HEK293 (cell line): Measurements from ENCODE around the gene NEK6.

Experiments
- CTCF ChIA-PET: fragments of 350-600 bp; formaldehyde crosslinking; extraction: SDS; loops from one replicate; lab custom pipeline; 2021; ENCODE audit warnings: antibody characterized with exemption; lab: Yijun Ruan, JAX
- POLR2A ChIA-PET: fragments of 300-600 bp; formaldehyde crosslinking; extraction: SDS; loops from one replicate; lab custom pipeline; 2020; ENCODE audit warnings: antibody characterized with exemption, inconsistent platforms; lab: Yijun Ruan, JAX
- H3K27ac ChIP-seq: fragments of 200-500 bp; sonication (Bioruptor generic); 2 replicates; pipeline ENCODE4 v1.5.1; 2014; ENCODE audit warnings: low read depth, low read length, control low read depth, inconsistent platforms; ENCODE audit errors: extremely low read depth
- H3K36me3 ChIP-seq, 2 experiments: fragments of 200-500 bp in 1 of 2; sonication (Bioruptor generic) in 1 of 2; 1 replicate in 1 of 2; 2 replicates in 1 of 2; pipeline ENCODE4 v1.5.1; 2014 to 2017; ENCODE audit warnings: inconsistent platforms in 2 of 2, low read length in 2 of 2; ENCODE audit not compliant: control insufficient read depth in 2 of 2, insufficient read depth in 1 of 2
- H3K4me1 ChIP-seq: fragments of 200-500 bp; sonication (Bioruptor generic); 2 replicates; pipeline ENCODE4 v1.5.1; 2014; ENCODE audit warnings: mild to moderate bottlenecking, low read length, inconsistent platforms; ENCODE audit not compliant: control insufficient read depth, insufficient read depth
- H3K4me3 ChIP-seq: 2 replicates; pipeline ENCODE4 v1.5.1; 2011; ENCODE audit warnings: low read depth, mild to moderate bottlenecking, control low read depth, low read length, moderate library complexity
- H3K9me3 ChIP-seq: fragments of 200-500 bp; sonication (Bioruptor generic); 2 replicates; pipeline ENCODE4 v1.5.1; 2014; ENCODE audit warnings: low read depth, low read length, inconsistent platforms; ENCODE audit not compliant: control insufficient read depth, insufficient read depth
- GLI4 ChIP-seq: fragments of 450-650 bp; formaldehyde crosslinking; IDR thresholded peaks from 2 replicates; pipeline ENCODE4 v1.5.1; 2016; ENCODE audit warnings: missing biosample characterization, missing genetic modification characterization
- GLIS1 ChIP-seq: fragments of 450-650 bp; formaldehyde crosslinking; IDR thresholded peaks from 2 replicates; pipeline ENCODE4 v1.5.1; 2016; ENCODE audit warnings: missing biosample characterization, missing genetic modification characterization
- HOXA7 ChIP-seq: sonication (generic); formaldehyde crosslinking; IDR thresholded peaks from 2 replicates; pipeline ENCODE4 v1.8.1; 2022; ENCODE audit warnings: missing genetic modification reagents, borderline replicate concordance
- REST ChIP-seq: fragments of 450-650 bp; formaldehyde crosslinking; IDR thresholded peaks from 2 replicates; pipeline ENCODE4 v1.5.1; 2016; ENCODE audit warnings: missing biosample characterization, missing genetic modification characterization
- SP7 ChIP-seq: fragments of 450-650 bp; formaldehyde crosslinking; IDR thresholded peaks from 2 replicates; pipeline ENCODE4 v1.5.1; 2016; ENCODE audit warnings: missing biosample characterization, missing genetic modification characterization
- ZNF133 ChIP-seq: fragments of 450-650 bp; formaldehyde crosslinking; IDR thresholded peaks from 2 replicates; pipeline ENCODE4 v1.5.1; 2016; ENCODE audit warnings: missing biosample characterization, missing genetic modification characterization
- ZNF248 ChIP-seq: fragments of 450-650 bp; formaldehyde crosslinking; IDR thresholded peaks from 2 replicates; pipeline ENCODE4 v1.5.1; 2017; ENCODE audit warnings: missing biosample characterization, missing genetic modification characterization
- ZNF549 ChIP-seq: fragments of 450-650 bp; IDR thresholded peaks from 2 replicates; pipeline ENCODE4 v1.5.1; 2018; ENCODE audit warnings: missing biosample characterization, missing genetic modification characterization, mild to moderate bottlenecking, inconsistent platforms, moderate library complexity
- ZNF600 ChIP-seq: fragments of 450-650 bp; formaldehyde crosslinking; IDR thresholded peaks from 2 replicates; pipeline ENCODE4 v1.5.1; 2016; ENCODE audit warnings: missing biosample characterization, missing genetic modification characterization
- ZNF623 ChIP-seq: fragments of 450-650 bp; formaldehyde crosslinking; IDR thresholded peaks from 2 replicates; pipeline ENCODE4 v1.5.1; 2016; ENCODE audit warnings: missing biosample characterization, missing genetic modification characterization
- ZNF639 ChIP-seq: fragments of 450-650 bp; formaldehyde crosslinking; IDR thresholded peaks from 2 replicates; pipeline ENCODE4 v1.5.1; 2016; ENCODE audit warnings: missing biosample characterization, missing genetic modification characterization
- ZNF658 ChIP-seq: fragments of 450-650 bp; formaldehyde crosslinking; IDR thresholded peaks from 2 replicates; pipeline ENCODE4; 2016; ENCODE audit warnings: missing biosample characterization, missing genetic modification characterization
- ZNF837 ChIP-seq: fragments of 450-650 bp; formaldehyde crosslinking; IDR thresholded peaks from 2 replicates; pipeline ENCODE4 v1.5.1; 2016; ENCODE audit warnings: missing biosample characterization, missing genetic modification characterization
- ZSCAN30 ChIP-seq: fragments of 450-650 bp; IDR thresholded peaks from 2 replicates; pipeline ENCODE4 v1.5.1; 2018; ENCODE audit warnings: missing biosample characterization, mild to moderate bottlenecking, missing genetic modification characterization, moderate library complexity

Gene NEK6

GRCh38 chr9:124332361-124333202 lies 74.8 kb downstream of the NEK6 start (continued):
- TF ChIP-seq REST (tag by site-specific recombination) (no peak), SP7 (tag by site-specific recombination) (no peak), ZNF837 (tag by site-specific recombination) (no peak), HOXA7 (CRISPR knock-in tag) (no peak), ZNF658 (tag by site-specific recombination) (no peak)
- TF ChIP-seq, all 188 proteins: peak for 0

DNA sequence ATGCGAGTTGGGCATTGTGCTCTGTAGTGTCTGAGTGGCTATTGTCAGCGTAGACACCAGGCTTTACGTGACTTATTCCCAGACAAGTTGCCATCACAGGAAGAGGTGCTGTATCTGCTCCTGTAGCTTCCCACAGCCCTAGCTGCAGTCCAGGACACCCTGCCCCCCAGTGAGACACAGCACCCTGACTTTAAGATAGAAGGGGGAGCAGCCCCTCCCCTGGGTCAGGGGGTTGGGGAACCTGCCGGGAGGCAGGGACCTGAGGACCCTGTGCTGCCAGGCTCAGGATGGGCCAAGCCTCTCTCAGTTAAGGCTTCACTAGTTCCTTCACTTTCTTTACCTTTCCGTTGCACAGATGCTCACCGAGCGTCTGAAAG lies 75.4 kb downstream of the NEK6 start:
- CTCF ChIA-PET = interaction anchor here (1.1 kb wide), 1 partner anchor 22 kb away, joined by 4 read pairs; no protein-coding TSS in a partner anchor
- TF ChIP-seq GLIS1 (tag by site-specific recombination) (no peak), ZNF639 (tag by site-specific recombination) (no peak), ZNF600 (tag by site-specific recombination) (no peak), GLI4 (tag by site-specific recombination) (no peak), ZNF248 (tag by site-specific recombination) (no peak)
- POLR2A ChIA-PET = no interaction called here

GRCh38 chr9:124334568-124335319 lies 77.0 kb downstream of the NEK6 start:
- no peaks in the 10 kb centered on the region for H3K9me3 ChIP-seq
- POLR2A ChIA-PET = no interaction called here
- H3K27ac ChIP-seq = no peak overlapping the region
- no peak for TF ChIP-seq ZNF133 (tag by site-specific recombination)
- peak; percentile 38 for TF ChIP-seq ZNF623 (tag by site-specific recombination)
- CTCF ChIA-PET = no interaction called here
- H3K4me1 ChIP-seq = no peaks in the 10 kb centered on the region
- H3K4me3 ChIP-seq = no peak overlapping the region
- H3K36me3 ChIP-seq = peaks cover 0 to 27% of the 10 kb centered on the region in 2 experiments; a peak in 1 of 3 replicates

More for the DNA sequence above, 75.4 kb downstream of the NEK6 start:
- Histone ChIP-seq H3K9me3 (no peaks in the 10 kb centered on the region), H3K4me3 (no peak overlapping the region), H3K36me3 (peaks cover 0 to 37% of the 10 kb centered on the region in 2 experiments; a peak in 1 of 3 replicates), H3K4me1 (no peaks in the 10 kb centered on the region), H3K27ac (no peak overlapping the region)

DNA sequence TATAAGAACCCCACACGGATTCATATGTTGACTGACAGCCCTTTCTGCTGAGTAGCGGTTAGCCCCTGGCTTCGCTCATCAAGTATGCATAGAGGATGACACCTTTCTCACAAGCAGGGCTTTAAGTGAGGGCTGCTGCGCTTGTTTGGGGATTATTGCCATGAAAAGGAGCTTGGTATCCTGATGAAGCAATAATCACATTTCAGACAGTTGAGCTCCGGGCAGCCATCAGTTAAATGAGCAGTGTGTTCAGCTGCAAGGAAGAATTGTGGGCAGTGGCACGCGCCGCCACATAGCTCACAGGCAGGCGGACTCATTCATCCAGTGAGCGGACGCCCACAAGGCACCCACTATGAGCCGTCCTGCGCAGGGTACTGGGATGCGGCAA lies 77.6 kb downstream of the NEK6 start:
- Histone ChIP-seq H3K4me3 (no peak overlapping the region), H3K9me3 (no peaks in the 10 kb centered on the region), H3K4me1 (no peaks in the 10 kb centered on the region), H3K36me3 (peaks cover 0 to 26% of the 10 kb centered on the region in 2 experiments; a peak in 1 of 3 replicates), H3K27ac (no peak overlapping the region)
- TF ChIP-seq ZSCAN30 (tag by site-specific recombination) = peak; percentile 73
- no peak for TF ChIP-seq ZNF549 (tag by site-specific recombination)
- POLR2A ChIA-PET = no interaction called here
- CTCF ChIA-PET = interaction anchor here (0.7 kb wide), 1 partner anchor 10 kb away, joined by 3 read pairs; no protein-coding TSS in a partner anchor
